ENCODE data around the gene PRPF31. TPM values are rescaled to one million over a fixed set of nuclear protein-coding genes. Genes with fewer than 3 reads are reported as not detected.

PRPF31 gene
- total and polyA plus RNA-seq, 9 of the 15 experiments (the other 6 are each of a cell fraction or from before 2014, with no cell fraction given) = 5.8 to 92.2 (median 69.2) TPM

DNA sequence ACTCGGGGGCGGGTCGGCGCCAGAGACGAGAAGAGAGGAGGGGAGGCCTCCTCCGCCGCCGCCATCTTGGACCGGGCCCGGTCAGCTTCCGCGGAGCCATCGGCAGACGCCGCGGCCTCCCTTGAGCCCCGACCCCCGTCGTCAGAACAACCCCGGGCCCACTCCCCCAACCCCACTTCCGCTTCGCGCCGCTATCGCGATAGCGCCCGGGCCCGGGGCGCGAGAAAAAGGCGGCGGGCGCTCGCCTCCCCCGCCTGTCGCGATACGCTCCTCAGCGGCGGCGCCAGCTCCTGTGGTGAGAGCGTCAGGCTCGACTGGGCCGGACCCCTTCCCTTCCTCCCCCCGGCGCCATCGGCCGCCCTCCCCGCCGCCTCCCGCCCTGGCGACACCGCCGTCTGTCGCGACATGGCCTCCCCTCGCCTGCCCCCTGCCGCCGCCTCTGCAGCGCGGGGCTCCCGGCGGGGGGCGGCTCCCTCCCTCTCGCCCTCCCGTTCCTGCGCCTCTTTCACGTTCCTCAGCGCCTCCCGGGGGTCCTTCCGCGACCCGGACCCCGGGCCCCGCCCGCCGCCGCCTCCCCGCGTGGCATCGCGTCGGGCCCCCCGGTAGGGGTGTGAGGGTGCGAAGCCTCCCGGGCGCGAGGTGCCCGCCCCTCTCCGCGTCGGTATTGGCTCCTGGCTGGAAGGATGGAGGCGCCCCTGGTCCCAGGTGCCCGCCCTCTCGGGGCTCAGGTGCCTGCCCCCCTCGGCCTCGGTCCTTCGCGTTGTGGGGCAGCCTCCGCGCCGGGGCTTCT lies 22.3 kb downstream of the PRPF31 start, which contains the start of gene CNOT3 (continued):
- TF ChIP-seq, protein P1, sequence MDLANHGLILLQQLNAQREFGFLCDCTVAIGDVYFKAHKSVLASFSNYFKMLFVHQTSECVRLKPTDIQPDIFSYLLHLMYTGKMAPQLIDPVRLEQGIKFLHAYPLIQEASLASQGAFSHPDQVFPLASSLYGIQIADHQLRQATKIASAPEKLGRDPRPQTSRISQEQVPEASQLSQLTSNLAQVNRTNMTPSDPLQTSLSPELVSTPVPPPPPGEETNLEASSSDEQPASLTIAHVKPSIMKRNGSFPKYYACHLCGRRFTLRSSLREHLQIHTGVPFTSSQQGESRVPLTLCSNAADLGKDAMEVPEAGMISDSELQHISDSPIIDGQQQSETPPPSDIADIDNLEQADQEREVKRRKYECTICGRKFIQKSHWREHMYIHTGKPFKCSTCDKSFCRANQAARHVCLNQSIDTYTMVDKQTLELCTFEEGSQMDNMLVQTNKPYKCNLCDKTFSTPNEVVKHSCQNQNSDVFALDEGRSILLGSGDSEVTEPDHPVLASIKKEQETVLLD (IDR thresholded peaks at IDR 0.05) = no peak
- TF ChIP-seq PHF20 (IDR thresholded peaks at IDR 0.05; ENCODE audit: partially characterized antibody) = peak; percentile 42
- TF ChIP-seq KDM5B (IDR thresholded peaks at IDR 0.05; ENCODE audit: insufficient replicate concordance, low read depth, low read length) = peak; percentile 76
- peak; percentile 18 for TF ChIP-seq HMGN3 (IDR thresholded peaks at IDR 0.05; ENCODE audit: borderline replicate concordance, extremely low read depth, insufficient read length, low read depth, low read length)
- no peak for TF ChIP-seq CBFA2T3 (IDR thresholded peaks at IDR 0.05)
- TF ChIP-seq ZNF785 (CRISPR knock-in tag; IDR thresholded peaks at IDR 0.05) = no peak
- no peak for TF ChIP-seq DDX20 (tag; IDR thresholded peaks at IDR 0.05; ENCODE audit: low read depth)
- TF ChIP-seq, protein P2, sequence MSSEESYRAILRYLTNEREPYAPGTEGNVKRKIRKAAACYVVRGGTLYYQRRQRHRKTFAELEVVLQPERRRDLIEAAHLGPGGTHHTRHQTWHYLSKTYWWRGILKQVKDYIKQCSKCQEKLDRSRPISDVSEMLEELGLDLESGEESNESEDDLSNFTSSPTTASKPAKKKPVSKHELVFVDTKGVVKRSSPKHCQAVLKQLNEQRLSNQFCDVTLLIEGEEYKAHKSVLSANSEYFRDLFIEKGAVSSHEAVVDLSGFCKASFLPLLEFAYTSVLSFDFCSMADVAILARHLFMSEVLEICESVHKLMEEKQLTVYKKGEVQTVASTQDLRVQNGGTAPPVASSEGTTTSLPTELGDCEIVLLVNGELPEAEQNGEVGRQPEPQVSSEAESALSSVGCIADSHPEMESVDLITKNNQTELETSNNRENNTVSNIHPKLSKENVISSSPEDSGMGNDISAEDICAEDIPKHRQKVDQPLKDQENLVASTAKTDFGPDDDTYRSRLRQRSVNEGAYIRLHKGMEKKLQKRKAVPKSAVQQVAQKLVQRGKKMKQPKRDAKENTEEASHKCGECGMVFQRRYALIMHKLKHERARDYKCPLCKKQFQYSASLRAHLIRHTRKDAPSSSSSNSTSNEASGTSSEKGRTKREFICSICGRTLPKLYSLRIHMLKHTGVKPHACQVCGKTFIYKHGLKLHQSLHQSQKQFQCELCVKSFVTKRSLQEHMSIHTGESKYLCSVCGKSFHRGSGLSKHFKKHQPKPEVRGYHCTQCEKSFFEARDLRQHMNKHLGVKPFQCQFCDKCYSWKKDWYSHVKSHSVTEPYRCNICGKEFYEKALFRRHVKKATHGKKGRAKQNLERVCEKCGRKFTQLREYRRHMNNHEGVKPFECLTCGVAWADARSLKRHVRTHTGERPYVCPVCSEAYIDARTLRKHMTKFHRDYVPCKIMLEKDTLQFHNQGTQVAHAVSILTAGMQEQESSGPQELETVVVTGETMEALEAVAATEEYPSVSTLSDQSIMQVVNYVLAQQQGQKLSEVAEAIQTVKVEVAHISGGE (CRISPR knock-in tag; IDR thresholded peaks at IDR 0.05) = no peak
- TF ChIP-seq, protein P3, sequence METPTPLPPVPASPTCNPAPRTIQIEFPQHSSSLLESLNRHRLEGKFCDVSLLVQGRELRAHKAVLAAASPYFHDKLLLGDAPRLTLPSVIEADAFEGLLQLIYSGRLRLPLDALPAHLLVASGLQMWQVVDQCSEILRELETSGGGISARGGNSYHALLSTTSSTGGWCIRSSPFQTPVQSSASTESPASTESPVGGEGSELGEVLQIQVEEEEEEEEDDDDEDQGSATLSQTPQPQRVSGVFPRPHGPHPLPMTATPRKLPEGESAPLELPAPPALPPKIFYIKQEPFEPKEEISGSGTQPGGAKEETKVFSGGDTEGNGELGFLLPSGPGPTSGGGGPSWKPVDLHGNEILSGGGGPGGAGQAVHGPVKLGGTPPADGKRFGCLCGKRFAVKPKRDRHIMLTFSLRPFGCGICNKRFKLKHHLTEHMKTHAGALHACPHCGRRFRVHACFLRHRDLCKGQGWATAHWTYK (CRISPR knock-in tag; IDR thresholded peaks at IDR 0.05) = no peak
- peak; percentile 35; the same call in 1 of the 2 replicates for TF ChIP-seq ZBTB1 (CRISPR knock-in tag; IDR thresholded peaks at IDR 0.05; ENCODE audit: borderline replicate concordance, low read depth)
- TF ChIP-seq, protein P4, sequence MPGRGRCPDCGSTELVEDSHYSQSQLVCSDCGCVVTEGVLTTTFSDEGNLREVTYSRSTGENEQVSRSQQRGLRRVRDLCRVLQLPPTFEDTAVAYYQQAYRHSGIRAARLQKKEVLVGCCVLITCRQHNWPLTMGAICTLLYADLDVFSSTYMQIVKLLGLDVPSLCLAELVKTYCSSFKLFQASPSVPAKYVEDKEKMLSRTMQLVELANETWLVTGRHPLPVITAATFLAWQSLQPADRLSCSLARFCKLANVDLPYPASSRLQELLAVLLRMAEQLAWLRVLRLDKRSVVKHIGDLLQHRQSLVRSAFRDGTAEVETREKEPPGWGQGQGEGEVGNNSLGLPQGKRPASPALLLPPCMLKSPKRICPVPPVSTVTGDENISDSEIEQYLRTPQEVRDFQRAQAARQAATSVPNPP (IDR thresholded peaks at IDR 0.05; ENCODE audit: borderline replicate concordance, insufficient read depth, insufficient read length) = no peak
- no peak for TF ChIP-seq ZNF561 (CRISPR knock-in tag; conservative IDR thresholded peaks at IDR 0.05)
- no peak for TF ChIP-seq GATAD2B (IDR thresholded peaks at IDR 0.05; ENCODE audit: borderline replicate concordance)
- no peak for TF ChIP-seq RBM25 (IDR thresholded peaks at IDR 0.05; ENCODE audit: low read depth, low read length, severe bottlenecking)
- no peak for TF ChIP-seq NFIX (CRISPR knock-in tag; IDR thresholded peaks at IDR 0.05; ENCODE audit: low read depth)
- TF ChIP-seq, protein P5, sequence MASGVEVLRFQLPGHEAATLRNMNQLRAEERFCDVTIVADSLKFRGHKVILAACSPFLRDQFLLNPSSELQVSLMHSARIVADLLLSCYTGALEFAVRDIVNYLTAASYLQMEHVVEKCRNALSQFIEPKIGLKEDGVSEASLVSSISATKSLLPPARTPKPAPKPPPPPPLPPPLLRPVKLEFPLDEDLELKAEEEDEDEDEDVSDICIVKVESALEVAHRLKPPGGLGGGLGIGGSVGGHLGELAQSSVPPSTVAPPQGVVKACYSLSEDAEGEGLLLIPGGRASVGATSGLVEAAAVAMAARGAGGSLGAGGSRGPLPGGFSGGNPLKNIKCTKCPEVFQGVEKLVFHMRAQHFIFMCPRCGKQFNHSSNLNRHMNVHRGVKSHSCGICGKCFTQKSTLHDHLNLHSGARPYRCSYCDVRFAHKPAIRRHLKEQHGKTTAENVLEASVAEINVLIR (CRISPR knock-in tag; IDR thresholded peaks at IDR 0.05) = no peak
- TF ChIP-seq, protein P6, sequence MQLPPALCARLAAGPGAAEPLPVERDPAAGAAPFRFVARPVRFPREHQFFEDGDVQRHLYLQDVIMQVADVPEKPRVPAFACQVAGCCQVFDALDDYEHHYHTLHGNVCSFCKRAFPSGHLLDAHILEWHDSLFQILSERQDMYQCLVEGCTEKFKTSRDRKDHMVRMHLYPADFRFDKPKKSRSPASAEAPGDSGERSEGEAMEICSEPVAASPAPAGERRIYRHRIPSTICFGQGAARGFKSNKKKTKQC (CRISPR knock-in tag; IDR thresholded peaks at IDR 0.05) = no peak
